ENCODE measurements around the gene EFCAB9. TPM values are rescaled to one million over a fixed set of nuclear protein-coding genes. Genes with fewer than 3 reads are reported as not detected.

EFCAB9 gene
- total RNA-seq, 1 experiment from 2014 or later, result not detected

DNA sequence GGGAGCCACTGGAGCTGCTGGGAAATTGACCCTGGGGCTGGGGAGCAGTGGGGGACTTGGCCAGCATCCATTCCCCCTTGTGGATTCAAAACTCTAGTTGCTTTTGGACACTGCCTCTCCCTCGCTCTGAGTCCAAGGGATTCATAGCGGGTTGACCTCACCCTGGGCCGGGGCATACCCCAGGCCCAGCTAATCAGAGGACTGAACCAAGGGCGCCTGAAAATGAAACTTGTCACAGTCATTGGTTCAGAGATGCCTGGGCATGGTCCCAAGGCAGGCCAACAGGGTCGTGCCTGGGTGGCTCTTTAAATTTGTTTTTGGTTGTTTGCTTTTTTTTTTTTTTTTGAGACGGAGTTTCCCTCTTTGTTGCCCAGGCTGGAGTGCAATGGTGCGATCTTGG, 28.5 kb upstream of the EFCAB9 start:
- DNase-seq (ENCODE audit: low read depth), result no peak

DNA sequence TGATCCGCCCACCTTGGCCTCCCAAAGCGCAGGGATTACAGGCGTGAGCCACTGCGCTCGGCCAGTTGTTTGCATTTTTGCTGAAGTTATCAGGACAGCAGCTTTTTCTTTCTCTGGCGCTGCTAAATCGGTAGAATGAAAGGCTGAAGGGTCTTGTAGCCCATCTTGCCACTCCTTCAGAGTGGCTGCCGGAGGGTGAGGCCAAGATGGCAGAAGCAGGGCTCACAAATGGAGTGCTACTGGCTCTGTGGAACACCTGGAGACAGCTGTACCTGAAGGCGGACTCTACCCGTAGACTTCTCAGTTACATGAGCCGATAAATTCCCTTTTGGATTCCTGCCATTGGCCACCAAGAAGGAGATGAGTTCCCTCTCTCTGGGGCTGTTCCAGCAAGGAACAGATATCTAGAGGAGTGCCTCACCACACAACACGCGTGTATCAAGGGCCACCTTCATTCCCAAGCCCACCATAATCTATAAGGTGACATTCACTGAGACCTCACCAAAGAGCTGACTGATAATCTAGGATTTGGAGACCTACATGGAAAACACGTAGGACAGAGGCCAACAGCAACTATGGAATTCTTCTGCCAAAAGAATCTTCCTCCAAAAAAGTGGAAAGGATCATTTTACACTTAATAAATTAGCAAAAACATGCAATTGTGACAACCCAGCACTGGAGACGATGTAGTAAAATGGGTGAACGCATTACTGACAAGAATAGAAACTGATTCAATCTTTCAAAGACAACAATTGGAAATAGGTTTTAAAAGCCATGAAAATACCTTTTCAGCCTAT, 27.7 kb upstream of the EFCAB9 start:
- no peak for DNase-seq (ENCODE audit: low read depth)

DNA sequence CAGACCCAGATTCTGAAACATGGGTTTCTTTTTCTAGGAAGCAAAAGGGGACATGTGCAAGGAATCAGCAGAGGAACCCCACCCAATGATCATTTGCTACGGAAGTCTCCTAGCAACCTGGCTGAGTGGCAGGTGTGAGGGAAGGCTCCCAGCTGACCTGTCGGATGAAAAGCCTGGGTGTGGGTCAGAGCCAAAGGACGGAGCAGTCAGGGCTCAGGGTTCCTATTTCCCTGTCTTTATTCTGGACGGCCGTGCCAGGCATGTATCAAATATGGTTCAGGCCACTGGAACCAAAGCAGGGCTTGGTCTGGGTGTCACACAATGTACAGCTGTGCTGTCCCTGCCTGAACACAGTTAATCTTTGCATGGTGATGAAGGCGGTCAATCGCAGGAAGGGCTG, 26.1 kb upstream of the EFCAB9 start:
- no peak for DNase-seq (ENCODE audit: low read depth)

DNA sequence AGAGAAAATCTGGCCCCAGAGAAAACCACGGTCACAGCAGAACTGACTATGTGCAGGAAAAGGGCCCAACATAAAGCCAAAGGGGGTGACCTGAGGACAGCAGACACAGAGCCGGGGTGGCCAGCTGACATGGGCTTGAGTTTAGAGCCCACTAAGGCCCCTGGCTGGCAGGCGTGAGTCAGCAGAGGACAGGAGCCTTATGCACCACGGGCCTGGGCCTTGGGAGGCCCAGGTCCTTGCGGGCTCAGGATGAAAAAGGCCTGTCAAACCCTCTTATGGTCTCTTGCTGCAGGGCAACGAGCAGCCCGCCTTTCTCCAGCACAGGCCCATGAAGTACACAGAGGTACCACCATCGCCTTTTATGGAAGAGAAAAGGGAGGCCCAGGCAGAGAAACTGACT, 25.7 kb upstream of the EFCAB9 start:
- DNase-seq (ENCODE audit: low read depth), result peak; percentile 70

DNA sequence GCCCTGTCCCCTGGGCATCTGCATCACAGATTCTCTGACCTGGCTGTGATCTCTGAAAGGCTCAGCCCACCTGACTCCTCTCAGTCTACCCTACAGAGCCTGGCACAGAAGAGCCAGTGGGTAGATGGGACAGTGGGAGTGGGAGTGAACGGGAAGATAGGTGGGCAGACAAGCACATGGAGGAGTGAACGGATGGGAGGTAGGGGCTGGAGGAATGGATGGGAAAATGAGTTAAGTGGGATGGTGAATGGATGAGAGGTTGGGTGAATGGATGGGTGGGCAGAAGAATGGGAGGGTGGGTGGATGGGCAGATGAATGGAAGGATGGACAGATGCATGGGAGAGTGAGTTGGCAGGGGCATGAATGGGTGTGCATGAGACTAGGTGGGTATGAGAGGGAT, 24.8 kb upstream of the EFCAB9 start:
- no peak for DNase-seq (ENCODE audit: low read depth)

DNA sequence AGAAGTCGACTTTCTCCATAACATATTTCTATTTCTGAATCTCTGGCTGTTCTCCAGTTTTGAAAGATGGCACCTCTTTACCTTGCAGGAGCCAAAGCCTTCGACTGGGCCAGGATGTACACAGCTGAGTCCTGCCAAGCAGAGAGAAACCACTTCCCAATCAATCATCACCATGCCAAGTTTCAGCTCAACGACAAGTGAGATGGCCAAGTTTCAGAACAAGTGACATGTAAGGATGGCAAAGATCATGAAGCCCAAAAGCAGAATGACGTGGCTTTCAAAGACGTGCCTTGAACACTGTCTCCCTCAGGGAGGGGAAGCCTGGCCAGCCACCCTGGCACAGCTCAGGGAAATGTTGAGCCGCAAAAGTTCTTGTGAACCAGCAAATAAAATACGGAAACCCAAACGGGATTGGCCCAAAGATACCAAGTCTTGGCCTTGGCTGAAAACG, 23.7 kb upstream of the EFCAB9 start:
- peak; percentile 71 for DNase-seq (ENCODE audit: low read depth)

DNA sequence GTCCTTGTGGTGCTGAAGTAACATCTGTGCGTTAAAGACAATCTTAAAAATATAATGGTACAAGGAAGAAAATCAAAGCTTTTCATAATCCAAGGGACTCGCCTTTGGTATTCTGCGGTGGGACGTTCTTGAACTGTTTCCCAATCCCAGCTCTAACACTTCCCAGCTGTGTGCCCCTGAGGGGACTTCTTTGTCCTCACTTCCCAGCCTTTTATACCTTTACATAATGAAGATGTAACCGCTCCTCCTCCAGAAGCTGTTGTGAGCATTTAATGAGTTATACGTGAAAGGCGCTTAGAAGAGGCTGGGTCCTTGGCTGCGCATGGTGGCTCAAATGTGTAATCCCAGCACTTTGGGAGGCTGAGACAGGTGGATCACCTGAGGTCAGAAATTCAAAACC, 22.9 kb upstream of the EFCAB9 start:
- DNase-seq (ENCODE audit: low read depth), result peak; percentile 50

DNA sequence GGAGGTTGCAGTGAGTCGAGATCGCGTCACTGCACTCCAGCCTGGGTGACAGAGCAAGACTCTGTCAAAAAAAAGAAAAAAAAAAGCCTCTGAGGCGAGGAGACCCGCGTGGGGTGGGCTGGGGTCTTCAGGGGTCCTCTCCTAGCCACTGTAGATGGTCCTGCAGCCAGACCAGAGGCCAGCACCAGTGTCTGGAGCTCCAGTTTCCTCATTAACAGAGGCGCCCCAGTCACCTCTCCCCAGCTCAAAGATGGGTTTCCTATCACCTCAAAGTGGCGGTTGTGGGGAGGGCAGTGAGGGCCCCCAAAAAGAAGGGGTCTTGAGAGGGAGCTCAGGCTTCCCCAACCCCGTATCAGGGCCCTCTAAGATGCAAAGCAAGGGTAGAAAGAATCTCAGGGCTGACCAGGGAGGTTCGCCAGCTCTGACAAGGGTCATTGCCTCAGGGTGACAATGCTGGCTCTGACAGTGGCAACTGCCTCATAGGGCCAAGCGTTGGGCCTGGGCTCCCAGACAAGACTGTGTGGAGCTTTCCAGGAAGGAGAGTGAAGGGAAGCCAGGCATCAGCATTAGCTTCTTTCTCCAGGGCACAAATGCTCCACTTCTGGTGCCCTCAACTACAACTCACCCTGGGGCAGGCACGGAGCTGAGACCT, 20.9 kb upstream of the EFCAB9 start:
- peak; percentile 82 for DNase-seq (ENCODE audit: low read depth)

DNA sequence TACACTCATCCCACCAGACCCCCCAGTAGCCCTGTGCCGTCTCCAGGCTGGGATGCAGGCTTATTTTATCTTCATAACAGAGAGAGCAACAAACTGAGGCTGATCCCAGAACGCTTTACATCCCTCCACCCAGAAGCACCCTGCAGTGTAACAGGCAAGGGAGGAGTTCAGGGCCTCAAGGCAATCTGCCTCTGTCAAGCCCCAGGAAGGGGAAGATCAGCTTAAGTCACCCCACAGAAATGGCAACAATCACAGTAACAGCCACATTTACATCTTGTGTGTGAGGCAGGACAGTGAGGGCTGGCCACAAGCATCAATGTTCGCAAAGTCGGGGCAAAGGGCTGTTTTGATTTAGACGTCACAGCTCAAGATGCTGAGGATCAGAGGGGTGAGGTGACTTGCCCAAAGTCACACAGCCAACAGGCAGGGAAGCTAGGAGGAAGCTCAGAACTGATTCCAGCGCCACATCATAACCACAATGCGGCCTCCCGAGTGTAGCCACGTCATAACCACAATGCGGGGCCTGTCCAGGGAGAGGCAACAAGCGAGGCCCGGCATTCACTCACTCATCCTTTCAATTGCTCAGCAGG, 20.3 kb upstream of the EFCAB9 start:
- peak; percentile 93 for DNase-seq (ENCODE audit: low read depth)

DNA sequence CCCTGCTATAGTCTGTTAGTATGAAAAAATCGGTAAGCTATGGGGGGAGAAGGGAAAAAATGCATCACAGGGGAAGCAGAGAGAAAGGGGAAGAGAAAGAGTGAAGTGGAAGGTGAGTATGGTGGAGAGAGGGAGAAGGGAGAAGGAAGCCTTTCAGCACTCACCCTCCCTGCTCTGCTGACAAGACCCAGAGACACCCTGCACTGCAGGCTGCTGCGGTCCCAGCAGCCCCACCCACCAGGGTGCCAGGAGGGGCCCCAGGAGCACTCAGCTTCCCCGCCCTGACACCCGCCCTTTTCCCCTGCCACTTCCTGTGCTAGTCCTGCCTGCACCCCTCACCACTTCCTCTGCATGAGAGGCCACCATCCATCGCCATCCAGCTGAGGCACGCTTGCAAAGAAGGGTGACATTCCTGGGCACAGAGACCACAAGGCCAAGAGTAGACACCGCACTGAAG, 18.7 kb upstream of the EFCAB9 start:
- peak; percentile 68 for DNase-seq (ENCODE audit: low read depth)

DNA sequence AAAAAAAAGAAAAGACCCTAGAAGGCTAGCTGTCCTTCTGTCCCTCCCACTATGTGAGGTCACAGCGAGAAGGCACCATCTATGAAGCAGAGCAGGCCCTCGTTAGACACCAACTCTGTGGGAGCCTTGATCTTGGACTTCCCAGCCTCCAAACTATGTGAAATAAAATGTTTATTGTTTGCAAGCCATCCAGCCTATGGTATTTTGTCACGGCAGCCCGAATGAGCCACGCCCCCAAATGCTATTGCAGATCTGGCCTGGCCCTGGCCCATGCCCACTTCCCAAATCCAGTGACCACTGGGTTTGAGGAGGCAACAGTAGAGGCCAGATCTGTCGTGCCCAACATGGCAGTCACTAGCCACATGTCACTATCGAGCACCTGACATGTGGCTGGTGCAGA, 16.8 kb upstream of the EFCAB9 start:
- DNase-seq (ENCODE audit: low read depth), result no peak

DNA sequence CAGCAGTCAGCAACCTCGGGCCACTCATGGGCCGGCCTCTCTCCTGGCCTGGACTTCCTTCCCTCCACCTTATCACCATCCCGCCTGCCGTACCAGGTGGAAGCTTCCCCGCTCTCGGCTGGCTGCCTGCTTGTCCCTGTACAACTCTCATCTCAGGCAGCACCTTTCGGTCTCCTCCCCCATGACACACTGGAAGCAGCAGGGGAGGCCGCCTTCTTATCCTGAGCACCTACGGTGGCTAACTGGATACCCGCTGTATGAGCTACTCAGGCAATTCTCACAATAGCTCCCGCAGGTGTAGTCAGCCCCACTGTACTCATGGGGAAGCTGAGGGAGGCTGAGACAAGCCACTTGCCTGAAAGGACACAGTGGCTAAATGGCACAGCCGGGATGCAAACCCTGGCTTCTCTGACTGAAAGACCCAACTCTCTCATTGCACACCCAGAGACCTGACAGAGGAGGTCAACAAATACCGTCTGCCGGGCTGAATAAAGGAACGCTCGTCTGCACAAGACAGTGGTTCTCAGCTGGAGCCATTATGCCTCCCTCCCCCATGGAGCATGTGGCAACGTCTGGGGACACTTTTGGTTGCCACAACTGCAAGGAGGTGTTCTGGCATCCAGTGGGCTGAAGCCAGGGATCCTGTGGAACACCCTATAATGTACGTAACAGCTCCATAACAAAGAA, 15.5 kb upstream of the EFCAB9 start:
- DNase-seq (ENCODE audit: low read depth), result no peak

DNA sequence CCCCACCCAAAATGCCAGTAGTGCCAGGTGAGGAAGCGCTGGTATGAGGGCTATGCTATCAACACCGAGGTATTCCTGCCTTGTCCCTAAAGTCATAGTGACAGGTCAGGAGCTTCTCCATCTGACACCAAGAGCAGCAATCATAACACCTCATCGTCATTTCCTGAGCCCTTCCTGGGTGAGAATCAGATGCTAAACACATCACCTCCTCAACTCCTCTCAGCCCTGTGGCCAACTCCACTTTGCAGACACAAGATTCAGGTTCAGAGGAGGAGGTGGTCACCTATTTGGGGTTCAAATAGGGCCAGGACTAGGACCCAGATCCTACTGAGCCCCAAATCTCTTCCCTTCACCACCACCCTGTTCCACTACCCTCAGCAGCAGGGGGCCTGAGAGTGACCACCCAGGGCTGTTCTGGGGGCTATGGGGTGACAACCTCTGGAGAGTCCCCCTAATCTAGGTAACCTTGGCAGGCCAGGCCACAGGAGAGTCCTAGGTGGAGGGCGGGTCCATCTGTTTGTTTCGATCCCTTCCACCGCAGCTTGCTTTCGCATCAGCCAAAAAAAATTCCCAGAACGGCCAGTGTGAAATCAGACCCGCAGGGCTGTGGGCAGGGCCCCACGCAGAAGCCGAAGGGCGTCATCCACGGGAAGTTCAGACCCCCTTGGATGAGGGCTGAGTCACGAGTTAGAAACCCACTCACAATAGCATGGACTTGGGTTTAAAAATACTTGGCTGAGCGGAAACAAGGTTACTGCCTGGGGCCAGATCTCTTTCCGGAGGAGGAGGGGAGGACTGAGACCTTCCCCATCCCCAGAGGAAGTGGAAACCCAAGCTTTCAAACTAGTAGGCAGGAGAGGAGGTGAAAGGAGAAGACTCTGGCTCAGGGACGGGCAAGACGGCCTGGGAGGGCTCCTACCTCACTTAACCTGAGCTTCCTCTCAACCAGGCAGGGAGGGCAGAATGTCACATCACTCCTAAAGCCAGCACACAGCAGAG, 14.7 kb upstream of the EFCAB9 start:
- DNase-seq (ENCODE audit: low read depth), result peak; percentile 94

DNA sequence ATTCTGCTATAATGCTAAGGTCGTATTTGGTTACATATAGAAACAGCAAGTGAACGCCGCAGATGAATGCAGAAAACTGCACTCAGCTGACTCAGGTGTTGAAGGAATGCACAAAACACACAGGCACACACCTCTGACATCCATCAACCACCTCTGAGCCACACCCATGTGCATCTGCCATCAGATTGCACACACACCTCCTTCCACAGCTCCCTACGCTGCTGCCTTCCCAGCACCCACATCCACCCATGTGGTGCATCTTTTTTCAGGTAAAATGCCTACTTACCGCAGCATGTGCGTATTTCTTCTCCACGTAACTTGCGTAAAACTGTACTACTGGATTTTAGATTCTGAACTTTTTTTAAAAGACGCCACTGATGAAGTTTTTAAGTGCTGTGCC, 13.0 kb upstream of the EFCAB9 start:
- no peak for DNase-seq (ENCODE audit: low read depth)

DNA sequence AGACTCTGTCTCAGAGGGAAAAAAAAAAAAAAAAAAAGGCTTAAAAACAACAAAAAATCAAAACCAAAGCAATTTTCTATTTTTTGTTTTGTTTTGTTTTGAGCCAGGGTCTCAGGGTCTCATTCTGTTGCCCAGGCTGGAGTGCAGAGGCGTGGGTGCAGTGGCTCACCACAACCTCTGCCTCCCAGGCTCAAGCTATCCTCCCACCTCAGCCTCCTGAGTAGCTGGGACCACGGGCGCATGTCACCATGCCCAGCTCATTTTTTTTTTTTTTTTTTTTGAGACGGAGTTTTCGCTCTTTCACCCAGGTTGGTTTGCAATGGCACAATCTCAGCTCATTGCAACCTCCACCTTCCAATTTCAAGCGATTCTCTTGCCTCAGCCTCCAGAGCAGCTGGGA, 11.7 kb upstream of the EFCAB9 start:
- DNase-seq (ENCODE audit: low read depth), result no peak

DNA sequence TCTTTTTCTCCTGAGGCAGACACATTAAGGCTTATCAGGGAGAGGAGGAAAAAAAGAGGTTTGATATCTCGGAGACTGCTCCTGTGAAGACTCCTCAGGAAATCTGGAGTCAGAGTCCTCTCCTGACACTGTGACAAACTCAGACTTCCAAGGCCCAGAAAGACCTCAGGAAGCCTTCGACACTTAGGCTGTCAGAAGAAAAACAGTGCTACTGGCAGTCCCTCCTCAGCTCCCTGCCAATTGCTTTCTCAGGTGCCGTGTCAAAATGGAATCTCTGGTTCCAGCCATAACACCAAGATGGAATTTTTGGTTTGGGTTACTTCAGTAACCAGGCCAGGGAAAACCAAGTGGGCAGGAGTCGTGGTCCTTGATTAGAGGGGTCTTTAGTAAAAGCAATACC, 10.1 kb upstream of the EFCAB9 start:
- DNase-seq (ENCODE audit: low read depth), result no peak

DNA sequence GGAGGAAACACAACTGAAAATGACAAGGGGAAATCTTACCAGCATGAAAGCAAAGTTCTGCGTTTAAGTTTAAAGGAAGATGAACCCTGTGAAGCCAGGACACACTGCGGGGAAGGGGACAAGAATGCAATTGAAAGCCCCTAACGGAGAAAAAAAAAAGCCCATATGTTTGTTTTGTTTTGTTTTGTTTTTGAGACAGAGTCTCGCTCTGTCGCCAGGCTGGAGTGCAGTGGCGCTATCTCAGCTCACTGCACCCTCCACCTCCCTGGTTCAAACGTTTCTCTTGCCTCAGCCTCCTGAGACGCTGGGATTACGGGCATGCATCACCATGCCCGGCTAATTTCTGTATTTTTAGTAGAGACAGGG, 8.9 kb upstream of the EFCAB9 start:
- DNase-seq (ENCODE audit: low read depth), result no peak

DNA sequence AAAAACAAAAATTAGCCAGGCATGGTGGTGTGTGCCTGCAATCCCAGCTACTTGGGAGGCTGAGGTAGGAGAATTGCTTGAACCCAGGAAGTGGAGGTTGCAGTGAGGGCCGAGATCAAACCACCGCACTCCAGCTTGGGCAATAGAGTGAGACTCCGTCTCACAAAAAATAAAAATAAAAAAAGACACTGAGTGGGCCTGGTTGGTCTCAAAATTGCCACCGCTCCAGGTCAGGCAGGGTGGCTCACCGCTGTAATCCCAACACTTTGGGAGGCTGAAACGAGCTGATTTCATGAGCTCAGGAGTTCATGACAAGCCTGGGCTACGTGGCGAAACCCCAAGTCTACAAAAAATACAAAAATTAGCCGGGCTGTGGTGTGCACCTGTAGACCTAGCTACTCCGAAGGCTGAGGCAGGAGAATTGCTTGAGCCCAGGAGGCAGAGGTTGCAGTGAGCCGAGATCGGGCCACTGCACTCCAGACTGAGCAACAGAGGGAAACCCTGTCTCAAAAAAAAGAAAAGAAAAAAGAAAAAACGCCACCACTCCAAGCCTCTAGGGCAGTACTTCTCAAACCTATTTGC, 7.8 kb upstream of the EFCAB9 start:
- DNase-seq (ENCODE audit: low read depth), result no peak

DNA sequence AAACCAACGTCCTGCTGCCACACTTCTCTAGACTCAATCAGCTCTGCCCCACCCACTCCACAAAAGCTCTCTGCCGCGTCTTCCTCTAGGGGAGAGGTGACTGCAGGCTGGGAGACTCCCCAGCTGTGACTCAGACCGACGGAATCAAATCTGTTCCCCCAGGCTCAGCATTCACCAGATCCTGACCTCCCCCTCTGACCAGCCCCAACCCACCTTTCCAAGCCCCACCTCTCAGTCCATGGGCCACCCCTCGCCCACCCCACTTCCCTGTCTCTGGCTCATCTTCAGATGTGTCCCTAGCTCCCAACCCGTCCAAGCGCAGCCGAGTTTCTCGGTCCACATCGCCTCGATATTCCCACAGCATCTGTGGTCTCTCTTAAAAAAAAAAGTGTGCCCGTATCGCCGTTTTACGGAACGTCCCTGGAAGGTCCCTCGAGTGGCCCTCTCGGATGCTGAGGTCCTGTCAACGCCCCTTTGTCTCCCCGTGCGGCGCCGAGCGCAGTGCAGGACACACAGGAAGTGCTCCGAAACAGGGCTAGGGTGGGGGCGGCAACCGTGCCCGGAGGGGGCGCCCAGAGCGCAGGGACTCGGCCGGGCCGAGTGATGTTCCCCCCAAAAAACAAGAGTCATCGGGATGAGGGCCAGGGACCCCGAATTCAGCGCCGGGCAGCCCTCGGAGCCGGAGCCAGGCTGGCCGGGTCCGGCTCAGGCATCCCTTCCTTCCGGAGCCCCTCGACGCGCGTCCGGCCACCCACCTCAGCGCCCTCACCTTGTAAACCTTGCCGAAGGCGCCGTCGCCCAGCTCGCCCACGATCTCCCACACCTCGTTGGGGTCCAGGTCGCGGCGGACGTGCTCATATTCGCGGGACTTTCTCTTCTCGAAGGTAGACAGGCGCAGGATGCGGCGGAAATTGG, 6.6 kb upstream of the EFCAB9 start:
- peak; percentile 92 for DNase-seq (ENCODE audit: low read depth)
